H9 (cell line): ENCODE measurements around the gene FHIP1B. TPM values are rescaled to one million over a fixed set of nuclear protein-coding genes. Genes with fewer than 3 reads are reported as not detected.

Experiments
- DNase-seq: peaks from one replicate; pipeline ENCODE4 v3.0.0-alpha.2; 2017
- H2AFZ ChIP-seq: one replicate; pipeline ENCODE4 v1.6.1; 2013; ENCODE audit warnings: mild to moderate bottlenecking, low read length, control low read depth, moderate library complexity
- H2AK5ac ChIP-seq: 2 replicates; pipeline ENCODE4 v1.6.1; 2013; ENCODE audit warnings: low read length, control low read depth, mixed read lengths; ENCODE audit not compliant: insufficient read length
- H2BK120ac ChIP-seq: one replicate; pipeline ENCODE4 v1.6.1; 2013; ENCODE audit warnings: low read depth, mild to moderate bottlenecking, low read length, control low read depth, inconsistent platforms; ENCODE audit not compliant: poor library complexity, severe bottlenecking
- H2BK12ac ChIP-seq: 2 replicates; pipeline ENCODE4 v1.6.1; 2013; ENCODE audit warnings: low read length, control low read depth, mixed read lengths, low read depth; ENCODE audit not compliant: insufficient read length
- H2BK15ac ChIP-seq: 2 replicates; pipeline ENCODE4 v1.6.1; 2013; ENCODE audit warnings: low read depth, low read length, control low read depth
- H2BK20ac ChIP-seq: one replicate; pipeline ENCODE4 v1.6.1; 2013; ENCODE audit warnings: low read depth, mild to moderate bottlenecking, low read length, control low read depth, inconsistent platforms; ENCODE audit not compliant: poor library complexity, severe bottlenecking
- H2BK5ac ChIP-seq: 2 replicates; pipeline ENCODE4 v1.6.1; 2013; ENCODE audit warnings: low read length, control low read depth, mixed read lengths; ENCODE audit not compliant: insufficient read length
- H3K14ac ChIP-seq: 2 replicates; pipeline ENCODE4 v1.6.1; 2013; ENCODE audit warnings: low read length, control low read depth; ENCODE audit not compliant: insufficient read depth
- H3K18ac ChIP-seq: 2 replicates; pipeline ENCODE4 v1.6.1; 2013; ENCODE audit warnings: low read depth, mild to moderate bottlenecking, mixed read lengths, low read length, control low read depth; ENCODE audit not compliant: insufficient read length
- H3K23ac ChIP-seq: 2 replicates; pipeline ENCODE4 v1.6.1; 2013; ENCODE audit warnings: low read length, control low read depth, mixed read lengths, low read depth; ENCODE audit not compliant: insufficient read length
- H3K23me2 ChIP-seq: 2 replicates; pipeline ENCODE4 v1.6.1; 2013; ENCODE audit warnings: low read depth, mild to moderate bottlenecking, mixed read lengths, low read length, control low read depth; ENCODE audit not compliant: insufficient read length, poor library complexity, severe bottlenecking
- H3K27ac ChIP-seq: 2 replicates; pipeline ENCODE4 v1.5.1; 2013; ENCODE audit warnings: low read length, control low read depth, mixed read lengths, low read depth; ENCODE audit not compliant: insufficient read length
- H3K27me3 ChIP-seq: 2 replicates; pipeline ENCODE4 v1.6.1; 2013; ENCODE audit warnings: low read length, control low read depth, inconsistent platforms; ENCODE audit not compliant: insufficient read depth
- H3K4ac ChIP-seq: 2 replicates; pipeline ENCODE4 v1.6.1; 2013; ENCODE audit warnings: low read depth, mild to moderate bottlenecking, control low read depth, inconsistent platforms, low read length, moderate library complexity
- H3K4me1 ChIP-seq: 2 replicates; pipeline ENCODE4 v1.6.1; 2013; ENCODE audit warnings: low read length, control low read depth, inconsistent platforms; ENCODE audit not compliant: insufficient read depth
- H3K4me2 ChIP-seq: 2 replicates; pipeline ENCODE4 v1.6.1; 2013; ENCODE audit warnings: low read length, control low read depth, mixed read lengths; ENCODE audit not compliant: insufficient read length, insufficient read depth
- H3K56ac ChIP-seq: 2 replicates; pipeline ENCODE4 v1.6.1; 2013; ENCODE audit warnings: low read depth, mild to moderate bottlenecking, mixed read lengths, low read length, control low read depth; ENCODE audit not compliant: insufficient read length
- H3K79me1 ChIP-seq: 2 replicates; pipeline ENCODE4 v1.6.1; 2013; ENCODE audit warnings: low read depth, mild to moderate bottlenecking, moderate library complexity, low read length, control low read depth, inconsistent platforms; ENCODE audit not compliant: insufficient read depth, poor library complexity, severe bottlenecking
- H3K79me2 ChIP-seq: 2 replicates; pipeline ENCODE4 v1.6.1; 2013; ENCODE audit warnings: low read length, control low read depth, inconsistent platforms; ENCODE audit not compliant: insufficient read depth
- H3K9ac ChIP-seq: 2 replicates; pipeline ENCODE4 v1.6.1; 2013; ENCODE audit warnings: low read length, control low read depth, mixed read lengths; ENCODE audit not compliant: insufficient read length; ENCODE audit errors: extremely low read depth
- H3K9me3 ChIP-seq: one replicate; pipeline ENCODE4 v1.6.1; 2013; ENCODE audit warnings: low read depth, low read length, inconsistent platforms; ENCODE audit not compliant: control insufficient read depth
- H3T11ph ChIP-seq: one replicate; pipeline ENCODE4 v1.6.1; 2013; ENCODE audit warnings: mild to moderate bottlenecking, low read length, control low read depth, inconsistent platforms
- H4K20me1 ChIP-seq: one replicate; pipeline ENCODE4 v1.6.1; 2013; ENCODE audit not compliant: control insufficient read depth, insufficient read length, insufficient read depth
- H4K5ac ChIP-seq: 2 replicates; pipeline ENCODE4 v1.6.1; 2013; ENCODE audit warnings: low read depth, mild to moderate bottlenecking, mixed read lengths, low read length, control low read depth; ENCODE audit not compliant: insufficient read length
- H4K8ac ChIP-seq: replicated peaks from 2 replicates; pipeline ENCODE4 v1.6.1; 2013; ENCODE audit warnings: low read length, control low read depth, mixed read lengths, low read depth; ENCODE audit not compliant: insufficient read length
- H4K91ac ChIP-seq: 2 replicates; pipeline ENCODE4 v1.6.1; 2013; ENCODE audit warnings: low read depth, mild to moderate bottlenecking, moderate library complexity, mixed read lengths, low read length, control low read depth; ENCODE audit not compliant: insufficient read length
- H3K27ac Mint-ChIP-seq, 3 experiments: 2 replicates in 2 of 3; 3 replicates in 1 of 3; pipeline ENCODE4 v1.8.0; 2020 to 2021; ENCODE audit warnings: mixed read lengths in 3 of 3, mild to moderate bottlenecking in 1 of 3, moderate library complexity in 1 of 3
- H3K27me3 Mint-ChIP-seq: 2 replicates; pipeline ENCODE4 v1.8.0; 2021; ENCODE audit warnings: low read depth, mild to moderate bottlenecking, moderate library complexity, mixed read lengths
- H3K36me3 Mint-ChIP-seq, 3 experiments: 2 replicates in 2 of 3; 3 replicates in 1 of 3; pipeline ENCODE4 v1.8.0; 2020 to 2021; ENCODE audit warnings: low read depth in 3 of 3, mixed read lengths in 3 of 3; ENCODE audit not compliant: insufficient read depth in 1 of 3
- H3K4me1 Mint-ChIP-seq, 2 experiments: 2 replicates each; pipeline ENCODE4 v1.8.0; 2020; ENCODE audit warnings: mixed read lengths in 2 of 2
- H3K4me3 Mint-ChIP-seq, 2 experiments: 2 replicates in 1 of 2; 3 replicates in 1 of 2; pipeline ENCODE4 v1.8.0; 2020 to 2021; ENCODE audit warnings: mild to moderate bottlenecking in 2 of 2, mixed read lengths in 2 of 2, moderate library complexity in 1 of 2
- H3K9me3 Mint-ChIP-seq, 2 experiments: 2 replicates in 1 of 2; 3 replicates in 1 of 2; pipeline ENCODE4 v1.8.0; 2020; ENCODE audit warnings: mild to moderate bottlenecking in 2 of 2, mixed read lengths in 2 of 2, moderate library complexity in 1 of 2
- CTCF ChIP-seq: fragments of 200-600 bp; sonication (generic); conservative IDR thresholded peaks from 3 replicates; pipeline ENCODE4 v1.8.0; 2021; ENCODE audit warnings: antibody characterized with exemption, mild to moderate bottlenecking
- WGBS: extraction: QIAGEN DNeasy Blood & Tissue Kit; methylation state at CpG from one replicate; pipeline ENCODE4 v1.1.7; 2013; ENCODE audit warnings: missing lambda C conversion rate, low lambda C conversion rate, mixed read lengths; ENCODE audit not compliant: insufficient read length; ENCODE audit errors: extremely low coverage; 5-methylcytosine and 5-hydroxymethylcytosine counted together
- total RNA-seq: library from RNA; stranded (reverse); gene quantifications from 2 replicates; pipeline ENCODE4 v1.2.1, GENCODE V29; 2021

FHIP1B gene
- total RNA-seq, 1 experiment from 2014 or later = 28.5 TPM

GRCh38 chr11:6258141-6258540, 23.7 kb upstream of the FHIP1B start:
- H3K23me2 ChIP-seq = peaks cover 11% of the 10 kb centered on the region
- H3K23ac ChIP-seq = no peak overlapping the region
- H3K27ac Mint-ChIP-seq = no peak overlapping the region
- no peak overlapping the region for H3K9ac ChIP-seq
- H3K4me1 ChIP-seq = no peaks in the 10 kb centered on the region
- H3K36me3 Mint-ChIP-seq = no peaks in the 10 kb centered on the region
- no peak overlapping the region for H2AFZ ChIP-seq
- H3K9me3 Mint-ChIP-seq = no peaks in the 10 kb centered on the region
- DNase-seq = peak; percentile 31
- no peak overlapping the region for H2AK5ac ChIP-seq
- peaks cover 22% of the 10 kb centered on the region for H3K27me3 ChIP-seq
- WGBS = no CpG with 5 or more reads among the region's 3 CpGs
- no peak overlapping the region for H3K56ac ChIP-seq
- H2BK20ac ChIP-seq = no peak overlapping the region
- H2BK120ac ChIP-seq = no peak overlapping the region
- H3K79me1 ChIP-seq = no peaks in the 10 kb centered on the region
- no peak overlapping the region for H2BK12ac ChIP-seq
- no peak overlapping the region for H2BK15ac ChIP-seq
- H3K27ac ChIP-seq = no peak overlapping the region
- no peaks in the 10 kb centered on the region for H3K79me2 ChIP-seq
- H3K4ac ChIP-seq = no peak overlapping the region
- no peak overlapping the region for H3T11ph ChIP-seq
- H3K4me1 Mint-ChIP-seq = peaks cover 6 to 10% of the 10 kb centered on the region in 2 experiments; a peak in 3 of 4 replicates
- H4K8ac ChIP-seq = no peak overlapping the region
- H3K4me2 ChIP-seq = peak overlapping the region; percentile 56
- H4K5ac ChIP-seq = no peak overlapping the region
- no peak overlapping the region for H3K18ac ChIP-seq
- H4K20me1 ChIP-seq = no peaks in the 10 kb centered on the region
- H2BK5ac ChIP-seq = no peak overlapping the region
- no peak overlapping the region for H4K91ac ChIP-seq
- H3K14ac ChIP-seq = no peak overlapping the region
- peak overlapping the region in 1 of 2 experiments; percentile 85; a peak in 2 of 5 replicates for H3K4me3 Mint-ChIP-seq
- TF ChIP-seq CTCF = peak; percentile 33; the same call in 2 of the 3 replicates
- H3K9me3 ChIP-seq = no peaks in the 10 kb centered on the region
- no peaks in the 10 kb centered on the region; the same call in 1 of the 2 replicates for H3K27me3 Mint-ChIP-seq
